Measurements from ENCODE around the gene VSIG1.

DNA sequence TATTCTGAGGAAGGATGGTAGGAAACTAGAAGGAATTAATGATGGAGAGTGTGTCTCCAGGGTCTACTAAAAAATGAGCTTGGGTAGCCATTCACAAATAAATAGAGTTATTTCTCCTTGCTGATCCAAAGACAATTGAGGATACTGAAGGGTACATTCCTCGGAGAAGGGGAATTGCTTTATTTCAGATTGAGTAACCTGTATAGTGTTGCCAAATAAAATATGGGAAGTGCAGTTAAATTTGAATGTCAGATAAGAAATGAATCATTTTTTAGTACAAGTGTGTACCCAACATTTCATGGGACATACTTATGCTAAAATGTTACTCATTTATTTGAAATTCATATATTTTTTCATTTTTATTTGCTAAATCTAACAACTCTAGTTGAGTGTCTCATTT is 16.0 kb upstream of the VSIG1 start:
- TF ChIP-seq, protein P1, sequence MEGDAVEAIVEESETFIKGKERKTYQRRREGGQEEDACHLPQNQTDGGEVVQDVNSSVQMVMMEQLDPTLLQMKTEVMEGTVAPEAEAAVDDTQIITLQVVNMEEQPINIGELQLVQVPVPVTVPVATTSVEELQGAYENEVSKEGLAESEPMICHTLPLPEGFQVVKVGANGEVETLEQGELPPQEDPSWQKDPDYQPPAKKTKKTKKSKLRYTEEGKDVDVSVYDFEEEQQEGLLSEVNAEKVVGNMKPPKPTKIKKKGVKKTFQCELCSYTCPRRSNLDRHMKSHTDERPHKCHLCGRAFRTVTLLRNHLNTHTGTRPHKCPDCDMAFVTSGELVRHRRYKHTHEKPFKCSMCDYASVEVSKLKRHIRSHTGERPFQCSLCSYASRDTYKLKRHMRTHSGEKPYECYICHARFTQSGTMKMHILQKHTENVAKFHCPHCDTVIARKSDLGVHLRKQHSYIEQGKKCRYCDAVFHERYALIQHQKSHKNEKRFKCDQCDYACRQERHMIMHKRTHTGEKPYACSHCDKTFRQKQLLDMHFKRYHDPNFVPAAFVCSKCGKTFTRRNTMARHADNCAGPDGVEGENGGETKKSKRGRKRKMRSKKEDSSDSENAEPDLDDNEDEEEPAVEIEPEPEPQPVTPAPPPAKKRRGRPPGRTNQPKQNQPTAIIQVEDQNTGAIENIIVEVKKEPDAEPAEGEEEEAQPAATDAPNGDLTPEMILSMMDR (IDR thresholded peaks at IDR 0.05; ENCODE audit: low read length) = no peak
- TF ChIP-seq EZH2 (IDR thresholded peaks at IDR 0.05; ENCODE audit: borderline replicate concordance, low read length) = no peak
